ENCODE data around the gene ZNF672.

Gene ZNF672

DNA sequence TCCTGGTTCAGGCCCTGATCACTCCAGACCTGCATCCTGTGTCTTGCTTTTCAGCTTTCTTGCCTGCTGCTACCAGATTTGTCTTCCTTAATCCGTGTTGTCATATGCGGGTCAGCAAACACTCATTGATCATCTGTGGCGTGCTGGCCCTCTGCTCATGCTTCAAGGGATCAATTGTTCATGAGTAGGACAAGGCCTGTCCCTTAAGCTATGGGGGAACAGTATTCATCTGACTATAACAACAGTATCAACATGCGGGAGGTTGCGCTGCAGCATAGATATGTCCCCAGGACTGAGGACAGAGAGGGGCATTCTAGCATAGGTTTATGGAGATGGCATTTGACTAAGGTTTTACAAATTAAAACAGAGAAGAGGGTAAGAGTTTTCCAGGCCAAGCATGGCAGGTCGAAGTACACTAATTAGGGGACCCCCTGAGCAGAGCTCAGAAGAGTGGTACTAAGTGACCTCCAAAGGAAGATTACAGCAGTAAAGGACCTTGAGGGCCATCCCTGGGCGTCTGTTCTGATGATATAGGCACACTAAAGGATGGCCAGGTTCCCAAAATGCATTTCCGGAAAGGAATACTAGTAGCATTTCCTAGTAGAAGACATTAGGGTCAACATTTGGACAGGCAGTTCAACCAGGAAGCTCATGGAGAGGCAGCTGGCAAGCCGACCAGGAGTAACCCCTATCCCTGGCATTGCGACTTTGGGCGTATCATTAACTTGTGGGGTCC, 811 bp upstream of the ZNF672 start:
- DNase-seq (ENCODE audit: low read depth) = no peak

DNA sequence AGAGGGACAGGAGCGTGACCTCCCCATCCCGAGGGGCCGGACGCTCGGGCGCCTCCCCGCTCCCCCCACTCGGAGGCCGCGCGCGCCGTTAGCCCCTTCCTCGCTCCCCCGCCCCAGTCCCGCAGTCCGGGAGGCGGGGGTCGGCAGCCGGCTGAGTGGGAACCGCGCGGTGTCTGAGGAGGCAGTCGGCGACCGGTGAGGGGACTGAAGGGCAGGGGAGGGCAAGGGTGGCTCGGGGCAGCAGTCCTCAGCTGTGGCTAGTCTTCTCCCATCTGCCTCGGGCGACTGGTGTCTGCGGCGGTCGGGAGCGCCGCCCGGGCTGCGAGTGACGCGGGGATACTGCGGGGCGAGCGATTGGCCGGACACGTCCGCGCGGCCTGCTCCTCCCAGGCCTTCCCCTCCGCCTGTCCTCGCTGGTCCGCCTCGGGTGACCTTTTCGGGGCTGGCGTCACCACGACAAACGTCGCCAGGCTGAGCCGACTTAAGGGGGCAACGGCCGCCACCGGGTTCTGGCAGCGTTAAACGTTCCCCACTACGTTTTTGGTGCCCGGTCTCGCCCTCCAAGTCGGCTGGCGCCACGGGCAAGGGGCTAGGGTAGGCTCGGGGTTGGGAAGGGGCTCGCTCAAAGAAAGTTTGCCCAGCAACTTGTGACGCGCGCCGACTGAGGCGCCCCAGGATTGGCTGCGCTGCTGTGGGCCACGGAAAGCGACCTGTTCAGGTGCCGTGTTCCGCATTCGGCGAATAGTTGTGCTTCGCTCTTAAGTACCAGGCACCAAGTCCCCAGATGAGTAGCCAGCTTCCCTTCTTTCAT, 538 bp downstream of the ZNF672 start:
- peak; percentile 77 for DNase-seq (ENCODE audit: low read depth)

DNA sequence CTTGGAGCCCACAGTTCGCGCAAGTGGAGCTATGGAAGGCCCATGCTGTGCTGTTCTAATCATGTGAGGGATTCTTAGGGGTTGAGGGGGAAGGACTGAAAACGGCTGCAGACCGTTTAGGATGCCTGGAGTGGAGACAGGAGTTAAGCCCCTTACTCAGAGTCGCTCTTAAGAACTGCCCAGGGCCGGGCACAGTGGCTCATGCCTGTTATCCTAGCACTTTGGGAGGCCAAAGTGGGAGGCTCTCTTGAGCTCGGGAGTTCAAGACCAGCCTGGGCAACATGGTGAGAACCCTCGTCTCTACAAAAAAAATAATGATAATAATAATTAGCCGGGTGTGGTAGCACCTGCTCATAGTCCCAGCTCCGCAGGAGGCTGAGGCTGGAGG, 1.1 kb downstream of the ZNF672 start:
- DNase-seq (ENCODE audit: low read depth) = no peak

DNA sequence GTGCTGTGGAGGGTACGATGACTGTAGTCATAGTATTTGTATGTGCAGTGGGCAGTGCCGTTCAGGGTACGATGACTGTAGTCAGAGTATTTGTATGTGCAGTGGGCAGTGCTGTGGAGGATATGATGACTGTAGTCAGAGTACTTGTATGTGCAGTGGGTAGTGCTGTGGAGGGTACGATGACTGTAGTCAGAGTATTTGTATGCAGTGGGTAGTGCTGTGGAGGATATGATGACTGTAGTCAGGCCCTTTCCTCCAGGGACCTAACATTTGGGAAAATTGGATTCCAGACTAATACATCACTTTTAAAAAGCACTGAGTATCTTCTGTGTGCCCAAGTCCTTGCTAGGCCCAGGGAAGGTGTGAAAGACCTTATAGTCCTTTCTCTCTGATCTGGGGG, 2.9 kb downstream of the ZNF672 start:
- DNase-seq (ENCODE audit: low read depth) = no peak

DNA sequence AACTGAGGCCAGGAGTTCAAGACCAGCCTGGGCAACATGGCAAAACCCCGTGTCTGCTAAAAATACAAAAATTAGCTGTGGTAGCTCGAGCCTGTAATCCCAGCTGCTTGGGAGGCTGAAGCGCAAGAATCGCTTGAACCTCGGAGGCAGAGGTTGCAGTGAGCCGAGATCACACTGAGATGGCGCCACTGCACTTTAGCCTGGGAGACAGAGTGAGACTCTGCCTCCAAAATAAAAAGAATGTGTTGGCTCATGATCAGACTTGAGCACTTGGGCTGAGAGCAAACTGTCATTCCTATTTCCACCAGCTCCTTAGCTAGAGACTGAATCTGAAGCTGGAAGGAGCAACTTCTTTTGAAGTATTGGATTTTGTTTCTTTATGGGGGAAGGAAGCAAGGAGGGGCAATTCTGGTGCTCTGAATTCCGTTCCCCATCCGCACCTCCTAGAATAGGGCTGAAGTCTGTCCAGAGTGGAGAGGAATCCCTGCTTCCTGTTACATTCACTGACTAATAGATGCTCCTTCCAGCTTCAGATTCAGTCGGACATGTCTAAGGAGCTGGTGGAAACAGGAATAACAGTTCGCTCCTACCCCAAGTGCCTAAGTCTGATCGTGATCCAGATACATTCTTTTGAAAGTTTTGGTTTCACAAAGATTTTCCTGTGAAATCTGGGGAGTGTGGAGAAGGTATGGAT, 3.8 kb downstream of the ZNF672 start:
- no peak for DNase-seq (ENCODE audit: low read depth)

DNA sequence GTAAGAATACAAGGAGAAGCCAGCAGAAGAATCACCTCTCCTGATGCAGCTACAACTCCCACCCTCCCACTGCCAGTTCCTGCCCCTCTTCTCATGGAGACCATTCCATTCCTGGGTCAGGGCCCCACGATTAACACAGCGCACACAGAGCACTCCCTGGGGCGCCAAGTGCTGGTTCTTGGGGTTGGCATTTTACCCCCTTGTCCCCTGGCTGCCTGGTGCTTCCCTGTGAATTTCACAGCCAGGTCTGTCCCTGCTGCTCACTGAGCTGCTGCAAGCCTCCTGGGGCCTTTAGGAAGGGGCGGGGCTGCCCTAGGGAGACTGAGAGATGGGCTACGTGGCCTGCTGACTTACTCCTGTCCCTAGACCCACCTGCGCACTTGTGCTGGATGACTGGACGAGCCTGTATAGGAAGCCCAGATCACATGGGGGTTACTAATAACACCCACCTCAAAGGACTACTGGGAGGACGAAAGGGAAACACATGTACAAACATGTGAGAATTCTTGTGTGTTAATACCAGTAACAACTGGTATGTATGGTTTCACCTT, 4.8 kb downstream of the ZNF672 start:
- DNase-seq (ENCODE audit: low read depth) = no peak

DNA sequence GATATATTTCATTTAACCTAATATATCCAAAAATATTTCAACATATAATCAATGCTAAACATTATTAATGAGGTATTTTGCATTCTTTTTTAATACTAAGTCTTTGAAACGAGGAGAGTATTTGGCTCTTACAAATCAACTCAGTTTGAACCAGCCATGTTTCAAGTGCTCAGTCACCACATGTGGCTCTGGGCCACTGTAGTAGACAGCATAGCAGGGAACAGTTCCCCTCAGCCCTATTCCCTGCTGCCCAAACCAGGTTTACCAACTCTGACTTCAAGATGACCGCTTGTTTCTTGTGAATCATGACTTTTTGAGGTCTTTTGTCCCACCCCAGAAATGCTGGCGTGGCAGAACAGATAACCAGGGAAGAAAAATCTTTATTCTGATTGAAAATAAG, 5.7 kb downstream of the ZNF672 start:
- no peak for DNase-seq (ENCODE audit: low read depth)

DNA sequence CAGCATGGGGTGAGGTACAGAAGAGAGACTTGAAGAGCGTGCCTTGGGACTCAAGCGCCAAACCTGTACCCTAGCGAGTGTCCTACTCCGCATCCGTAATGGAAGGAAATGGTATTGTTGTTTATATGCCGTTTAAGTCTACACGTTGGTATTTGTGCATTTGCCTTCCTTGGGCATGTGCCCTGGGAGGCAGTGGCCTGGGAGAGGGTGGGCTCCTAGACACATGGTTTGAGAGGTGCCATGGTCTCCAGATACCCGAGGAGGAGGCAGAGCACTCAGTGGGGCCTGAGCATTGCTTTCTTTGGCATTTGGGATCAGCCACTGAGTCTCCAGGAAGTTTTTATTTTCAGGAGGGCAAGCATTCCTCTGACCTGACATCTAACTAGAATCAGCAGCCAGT, 6.5 kb downstream of the ZNF672 start:
- DNase-seq (ENCODE audit: low read depth) = no peak

DNA sequence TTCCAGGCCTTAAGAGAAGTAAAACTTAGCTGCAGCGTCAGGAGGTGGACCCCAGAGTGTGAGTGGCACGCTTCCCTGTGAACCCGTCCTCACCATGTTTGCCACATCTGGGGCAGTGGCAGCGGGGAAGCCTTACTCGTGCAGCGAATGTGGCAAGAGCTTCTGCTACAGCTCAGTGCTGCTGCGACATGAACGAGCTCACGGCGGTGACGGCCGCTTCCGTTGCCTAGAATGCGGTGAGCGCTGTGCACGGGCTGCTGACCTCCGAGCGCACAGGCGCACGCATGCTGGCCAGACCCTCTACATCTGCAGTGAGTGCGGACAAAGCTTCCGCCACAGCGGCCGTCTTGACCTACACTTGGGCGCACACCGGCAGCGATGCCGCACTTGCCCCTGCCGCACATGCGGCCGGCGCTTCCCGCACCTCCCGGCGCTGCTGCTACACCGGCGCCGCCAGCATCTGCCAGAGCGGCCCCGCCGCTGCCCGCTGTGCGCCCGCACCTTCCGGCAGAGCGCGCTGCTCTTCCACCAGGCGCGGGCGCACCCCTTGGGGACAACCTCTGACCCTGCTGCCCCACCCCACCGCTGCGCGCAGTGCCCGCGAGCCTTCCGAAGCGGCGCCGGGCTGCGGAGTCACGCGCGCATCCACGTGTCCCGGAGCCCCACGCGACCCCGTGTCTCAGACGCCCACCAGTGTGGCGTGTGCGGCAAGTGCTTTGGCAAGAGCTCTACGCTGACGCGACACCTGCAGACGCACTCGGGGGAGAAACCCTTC, 9.3 kb downstream of the ZNF672 start:
- DNase-seq (ENCODE audit: low read depth) = no peak

DNA sequence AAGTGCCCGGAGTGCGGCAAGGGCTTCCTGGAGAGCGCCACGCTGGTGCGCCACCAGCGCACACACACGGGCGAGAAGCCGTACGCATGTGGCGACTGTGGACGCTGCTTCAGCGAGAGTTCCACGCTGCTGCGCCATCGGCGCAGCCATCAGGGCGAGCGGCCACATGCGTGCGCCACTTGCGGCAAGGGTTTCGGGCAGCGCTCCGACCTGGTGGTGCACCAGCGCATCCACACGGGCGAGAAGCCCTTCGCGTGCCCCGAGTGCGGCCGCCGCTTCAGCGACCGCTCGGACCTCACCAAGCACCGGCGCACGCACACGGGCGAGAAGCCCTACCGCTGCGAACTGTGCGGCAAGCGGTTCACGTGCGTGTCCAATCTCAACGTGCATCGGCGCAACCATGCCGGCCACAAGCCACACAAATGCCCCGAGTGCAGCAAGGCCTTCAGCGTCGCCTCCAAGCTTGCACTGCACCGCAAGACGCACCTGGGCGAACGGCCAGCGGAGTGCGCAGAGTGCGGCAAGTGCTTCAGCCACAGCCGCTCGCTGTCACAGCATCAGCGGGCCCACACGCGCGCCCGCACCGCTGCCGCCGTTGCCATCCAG, 10.0 kb downstream of the ZNF672 start:
- DNase-seq (ENCODE audit: low read depth) = no peak

DNA sequence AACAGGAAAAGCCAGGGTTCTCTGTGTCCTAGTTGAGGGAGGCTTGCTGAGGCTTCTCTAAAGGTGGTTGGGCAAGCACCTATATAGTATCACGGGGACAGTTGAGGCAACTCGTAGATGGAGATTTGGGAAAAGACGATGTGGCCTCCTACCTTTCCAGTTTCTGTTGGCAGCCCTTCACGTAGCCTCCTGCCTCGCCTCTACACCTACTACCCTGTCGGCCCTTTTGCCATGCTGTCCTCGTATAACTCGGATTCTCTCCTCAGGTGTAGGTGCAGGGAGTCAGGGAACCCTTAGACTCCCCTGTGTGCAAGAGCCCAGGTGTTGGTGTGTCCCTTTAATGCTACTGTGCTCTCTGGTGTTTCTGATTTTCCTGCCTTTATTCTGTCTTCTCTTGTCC, 10.6 kb downstream of the ZNF672 start:
- DNase-seq (ENCODE audit: low read depth) = no peak

DNA sequence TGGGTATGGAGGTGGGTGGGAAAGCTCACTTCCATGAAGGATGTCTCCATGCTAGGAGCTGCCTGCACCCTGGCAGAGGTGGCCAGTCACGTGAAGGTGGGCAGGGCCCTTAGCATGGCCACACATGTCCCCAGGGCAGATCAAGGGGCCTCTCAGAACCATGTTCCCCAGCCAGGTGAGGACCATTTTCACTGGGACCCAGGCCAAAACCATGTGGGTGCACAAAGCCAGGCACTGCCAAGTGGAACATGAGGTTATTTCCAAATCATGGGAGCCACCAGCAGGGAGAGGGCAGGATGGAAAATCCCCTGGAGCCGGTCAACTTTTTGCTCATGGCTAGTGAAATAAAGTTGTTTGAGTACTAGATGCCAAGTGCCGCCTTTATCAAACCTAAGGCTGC, 11.1 kb downstream of the ZNF672 start:
- DNase-seq (ENCODE audit: low read depth) = no peak

DNA sequence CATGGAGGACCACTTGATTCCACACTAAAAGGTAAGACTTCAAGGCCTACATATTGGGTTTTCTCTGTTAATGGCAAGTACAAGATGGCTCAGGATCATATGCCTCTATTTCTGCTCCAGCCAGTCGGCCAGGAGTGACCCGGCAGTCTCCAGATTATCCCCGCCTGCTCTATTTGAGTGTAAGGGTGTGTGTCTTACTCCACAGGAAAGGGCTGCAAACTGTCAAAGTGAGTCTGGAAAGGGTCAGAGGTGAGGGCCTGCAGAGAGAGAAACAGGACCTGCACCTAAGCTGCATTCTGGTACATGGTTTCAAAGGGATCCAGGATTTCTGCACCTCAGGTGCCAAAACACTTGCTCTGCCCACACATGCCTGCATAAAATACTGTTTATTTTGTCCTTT, 11.6 kb downstream of the ZNF672 start:
- no peak for DNase-seq (ENCODE audit: low read depth)

DNA sequence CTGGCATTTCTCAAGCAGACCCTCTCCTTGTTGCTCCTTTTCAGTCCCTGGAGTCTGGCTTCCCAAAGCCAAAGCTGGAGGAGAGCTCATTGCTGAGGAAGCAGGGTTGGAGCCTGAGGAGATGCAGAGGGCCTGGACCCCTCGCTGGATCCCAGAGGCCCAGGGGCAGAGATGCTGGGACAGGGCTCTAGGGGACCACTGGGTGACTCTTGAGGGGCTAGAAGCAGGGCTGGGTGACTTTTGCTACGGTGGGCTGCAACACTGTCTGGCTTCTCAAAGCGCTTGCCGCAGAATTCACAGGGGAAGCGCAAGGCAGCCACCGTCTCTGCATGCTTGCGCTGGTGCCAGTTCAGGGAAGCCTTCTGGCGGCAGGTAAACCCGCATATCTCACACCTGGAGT, 12.1 kb downstream of the ZNF672 start:
- no peak for DNase-seq (ENCODE audit: low read depth)

DNA sequence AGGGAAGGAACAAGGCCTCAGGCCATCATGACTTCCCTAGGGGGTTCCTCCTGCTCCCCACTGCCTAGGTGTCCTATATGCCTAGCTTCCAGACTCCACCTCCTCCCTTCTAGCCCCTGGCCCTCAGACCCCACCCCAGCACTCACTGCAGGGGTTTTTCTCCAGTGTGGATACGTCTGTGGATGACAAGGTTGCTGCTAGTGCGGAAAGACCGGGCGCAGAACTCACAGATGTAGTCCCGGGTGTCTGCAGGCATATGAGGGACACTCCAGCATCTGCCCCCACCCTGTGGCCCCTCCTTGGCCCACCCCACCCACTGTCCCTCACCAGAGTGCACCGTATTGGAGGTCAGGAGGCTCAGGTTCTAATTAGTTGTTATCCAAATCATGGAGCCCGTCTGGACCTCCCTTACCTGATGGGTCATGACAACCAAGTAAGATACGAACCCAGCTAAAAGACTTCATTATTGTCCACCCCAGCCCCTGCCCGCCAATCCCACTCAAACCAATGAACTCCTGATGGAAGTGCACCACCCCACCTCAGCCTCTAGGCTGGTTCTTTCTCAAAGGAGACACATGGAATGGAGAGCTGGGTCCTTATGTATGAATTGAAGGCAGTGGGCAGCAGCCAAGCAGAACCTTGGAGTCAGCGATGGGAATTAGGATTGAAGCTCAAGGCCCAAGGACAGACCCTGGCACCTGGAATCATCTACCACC, 12.7 kb downstream of the ZNF672 start:
- DNase-seq (ENCODE audit: low read depth) = no peak

DNA sequence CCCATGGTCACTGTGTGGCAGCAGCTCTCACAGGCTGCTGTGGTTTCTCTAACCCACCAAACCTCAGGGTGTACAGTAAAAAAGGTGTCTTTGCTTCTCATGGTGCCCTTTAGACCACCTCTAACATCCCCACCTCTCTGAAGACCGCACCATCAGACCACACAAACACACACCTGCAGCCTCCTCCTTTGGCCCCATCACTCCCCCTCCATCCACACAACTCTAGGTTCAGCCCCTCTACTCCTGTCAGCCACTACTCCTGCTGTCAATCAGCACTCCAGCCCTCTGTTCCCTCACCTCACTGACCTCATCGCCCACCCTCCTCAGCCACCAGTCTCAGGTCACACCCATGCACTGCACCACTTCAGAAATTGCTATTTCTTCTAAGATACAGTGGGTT, 13.4 kb downstream of the ZNF672 start:
- DNase-seq (ENCODE audit: low read depth) = no peak

DNA sequence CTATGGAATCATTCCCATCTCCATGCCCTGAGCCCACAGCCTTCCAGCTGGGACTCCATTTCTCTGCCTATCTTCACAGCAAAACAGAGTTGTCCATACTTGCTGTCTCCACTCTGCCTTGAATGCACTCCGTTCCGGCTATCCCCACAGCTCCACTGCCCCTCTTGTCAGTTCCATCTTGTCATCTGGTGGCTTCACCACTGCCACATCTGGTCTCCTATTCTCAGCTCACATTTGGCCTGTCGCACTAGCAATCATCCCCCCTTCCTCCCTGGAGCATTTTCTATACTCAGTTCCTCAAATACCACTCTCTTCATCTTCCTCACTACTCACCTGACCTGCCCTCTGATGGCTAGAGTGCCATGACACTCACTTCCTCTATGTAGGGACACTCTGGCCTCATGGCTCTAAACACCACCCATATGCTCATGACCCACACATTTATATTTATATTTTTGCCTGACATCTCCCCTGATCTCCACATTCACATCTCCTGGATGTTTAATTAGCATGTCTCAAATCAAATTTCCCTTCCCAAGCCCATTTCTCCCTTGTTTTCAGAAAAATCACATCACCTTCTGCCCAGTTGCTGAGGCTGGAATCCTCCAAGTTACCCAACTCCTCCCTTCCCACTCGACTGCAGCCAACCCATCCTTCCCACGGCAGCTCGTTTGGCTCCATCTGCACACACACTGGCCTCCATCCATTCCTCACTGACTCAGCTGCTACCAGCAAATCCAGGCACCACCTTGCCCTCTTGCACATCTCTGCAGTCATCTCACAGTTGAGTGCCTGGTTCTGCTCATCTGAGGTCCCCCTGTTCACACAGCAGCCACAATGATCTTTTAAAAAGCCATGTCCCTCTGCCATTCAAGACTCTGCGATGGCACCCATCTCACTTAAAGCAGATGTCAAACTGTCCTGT, 14.7 kb downstream of the ZNF672 start:
- no peak for DNase-seq (ENCODE audit: low read depth)

DNA sequence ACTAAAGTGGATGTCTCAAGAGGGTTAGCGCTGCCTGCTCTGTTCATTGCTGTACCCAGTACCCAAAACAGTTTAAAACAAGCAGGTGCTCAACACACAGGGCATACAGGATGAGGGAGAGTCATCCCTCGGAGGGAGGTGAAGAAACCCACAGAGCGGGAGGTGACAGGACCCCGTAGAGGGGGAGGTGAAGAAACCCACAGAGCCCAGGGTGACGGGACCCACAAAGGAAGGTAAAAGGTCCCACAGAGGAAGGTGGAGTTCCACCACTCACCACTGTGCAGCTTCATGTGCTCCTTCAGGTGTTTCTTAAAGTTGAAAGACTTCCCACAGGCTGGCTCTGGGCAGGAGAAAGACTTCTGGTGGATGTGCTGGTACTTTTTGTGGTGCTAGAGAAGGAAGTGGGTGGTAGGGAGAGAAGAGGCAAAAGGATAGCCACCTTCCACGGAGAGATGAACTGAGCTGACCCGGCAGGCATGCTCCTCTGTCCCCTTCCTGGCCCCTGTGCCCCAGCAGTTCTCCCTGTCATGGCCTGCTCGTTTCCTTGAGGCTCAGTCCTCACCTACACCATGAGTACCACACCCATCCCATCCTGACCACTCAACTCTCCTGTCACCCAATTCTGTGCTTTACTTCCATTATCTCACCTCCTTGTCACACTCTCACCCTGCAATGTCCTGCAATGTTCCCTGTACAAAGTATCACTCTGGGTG, 15.8 kb downstream of the ZNF672 start:
- no peak for DNase-seq (ENCODE audit: low read depth)

DNA sequence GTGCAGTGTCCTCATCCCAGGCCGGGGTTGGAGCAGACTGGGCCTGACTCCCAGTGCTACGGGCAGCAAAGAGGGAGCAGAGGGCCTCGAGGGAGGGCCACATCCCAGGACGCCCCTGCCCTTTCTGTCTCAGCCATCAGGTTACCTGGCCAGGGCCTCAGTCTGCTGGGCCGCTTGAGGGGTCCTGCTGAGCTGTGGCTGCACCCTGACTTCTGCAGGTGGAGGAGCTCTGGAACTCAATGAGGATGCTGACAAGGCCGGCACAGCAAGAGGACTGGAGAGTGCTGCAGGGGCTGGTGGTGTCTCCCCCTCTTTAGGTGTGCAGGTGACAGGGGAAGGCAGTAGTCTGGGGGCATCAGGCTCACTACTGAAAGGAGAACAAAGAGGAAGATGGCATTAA, 17.6 kb downstream of the ZNF672 start:
- DNase-seq (ENCODE audit: low read depth) = no peak

Measured in activated T-cell treated with anti-CD3 and anti-CD28 coated beads for 48 hours (primary cell).